NOMO-1 (cell line): ENCODE results near the gene GPR17.

Experiments
- DNase-seq, 2 experiments: peaks; one replicate each; lab custom pipeline; 2025; ENCODE audit not compliant: unreplicated experiment in 2 of 2; lab: John Stamatoyannopoulos, UW

The GPR17 gene

GRCh38 chr2:127640082-127641072 is 5.6 kb upstream of the GPR17 start:
- DNase-seq: no peak

- DNase-seq: no peak
Observed at GRCh38 chr2:127641133-127641532, 4.8 kb upstream of the GPR17 start.

- no peak for DNase-seq
Observed at GRCh38 chr2:127641846-127642507, 4.0 kb upstream of the GPR17 start.

GRCh38 chr2:127642706-127643438 is 3.1 kb upstream of the GPR17 start:
- DNase-seq: no peak

- DNase-seq: no peak
Observed at GRCh38 chr2:127643439-127644065, 2.4 kb upstream of the GPR17 start.

- no peak for DNase-seq
Observed at GRCh38 chr2:127644066-127645025, 1.6 kb upstream of the GPR17 start.

- DNase-seq: no peak
Observed at GRCh38 chr2:127645026-127645394, 943 bp upstream of the GPR17 start.

GRCh38 chr2:127646487-127647241 is 711 bp downstream of the GPR17 start:
- no peak for DNase-seq

- no peak for DNase-seq
Observed at GRCh38 chr2:127647242-127648190, 1.6 kb downstream of the GPR17 start.

GRCh38 chr2:127648321-127648720 is 2.4 kb downstream of the GPR17 start:
- no peak for DNase-seq

- no peak for DNase-seq
Observed at GRCh38 chr2:127649100-127649611, 3.2 kb downstream of the GPR17 start.

GRCh38 chr2:127649684-127650040 is 3.7 kb downstream of the GPR17 start:
- DNase-seq: peak; percentile 38 to 65

- DNase-seq: no peak
Observed at GRCh38 chr2:127650041-127650784, 4.3 kb downstream of the GPR17 start.

DNA sequence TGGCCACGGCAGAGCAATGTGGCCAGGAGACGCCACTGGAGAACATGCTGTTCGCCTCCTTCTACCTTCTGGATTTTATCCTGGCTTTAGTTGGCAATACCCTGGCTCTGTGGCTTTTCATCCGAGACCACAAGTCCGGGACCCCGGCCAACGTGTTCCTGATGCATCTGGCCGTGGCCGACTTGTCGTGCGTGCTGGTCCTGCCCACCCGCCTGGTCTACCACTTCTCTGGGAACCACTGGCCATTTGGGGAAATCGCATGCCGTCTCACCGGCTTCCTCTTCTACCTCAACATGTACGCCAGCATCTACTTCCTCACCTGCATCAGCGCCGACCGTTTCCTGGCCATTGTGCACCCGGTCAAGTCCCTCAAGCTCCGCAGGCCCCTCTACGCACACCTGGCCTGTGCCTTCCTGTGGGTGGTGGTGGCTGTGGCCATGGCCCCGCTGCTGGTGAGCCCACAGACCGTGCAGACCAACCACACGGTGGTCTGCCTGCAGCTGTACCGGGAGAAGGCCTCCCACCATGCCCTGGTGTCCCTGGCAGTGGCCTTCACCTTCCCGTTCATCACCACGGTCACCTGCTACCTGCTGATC is 4.9 kb downstream of the GPR17 start:
- no peak for DNase-seq

DNA sequence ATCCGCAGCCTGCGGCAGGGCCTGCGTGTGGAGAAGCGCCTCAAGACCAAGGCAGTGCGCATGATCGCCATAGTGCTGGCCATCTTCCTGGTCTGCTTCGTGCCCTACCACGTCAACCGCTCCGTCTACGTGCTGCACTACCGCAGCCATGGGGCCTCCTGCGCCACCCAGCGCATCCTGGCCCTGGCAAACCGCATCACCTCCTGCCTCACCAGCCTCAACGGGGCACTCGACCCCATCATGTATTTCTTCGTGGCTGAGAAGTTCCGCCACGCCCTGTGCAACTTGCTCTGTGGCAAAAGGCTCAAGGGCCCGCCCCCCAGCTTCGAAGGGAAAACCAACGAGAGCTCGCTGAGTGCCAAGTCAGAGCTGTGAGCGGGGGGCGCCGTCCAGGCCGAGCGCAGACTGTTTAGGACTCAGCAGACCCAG is 5.4 kb downstream of the GPR17 start:
- no peak for DNase-seq

DNA sequence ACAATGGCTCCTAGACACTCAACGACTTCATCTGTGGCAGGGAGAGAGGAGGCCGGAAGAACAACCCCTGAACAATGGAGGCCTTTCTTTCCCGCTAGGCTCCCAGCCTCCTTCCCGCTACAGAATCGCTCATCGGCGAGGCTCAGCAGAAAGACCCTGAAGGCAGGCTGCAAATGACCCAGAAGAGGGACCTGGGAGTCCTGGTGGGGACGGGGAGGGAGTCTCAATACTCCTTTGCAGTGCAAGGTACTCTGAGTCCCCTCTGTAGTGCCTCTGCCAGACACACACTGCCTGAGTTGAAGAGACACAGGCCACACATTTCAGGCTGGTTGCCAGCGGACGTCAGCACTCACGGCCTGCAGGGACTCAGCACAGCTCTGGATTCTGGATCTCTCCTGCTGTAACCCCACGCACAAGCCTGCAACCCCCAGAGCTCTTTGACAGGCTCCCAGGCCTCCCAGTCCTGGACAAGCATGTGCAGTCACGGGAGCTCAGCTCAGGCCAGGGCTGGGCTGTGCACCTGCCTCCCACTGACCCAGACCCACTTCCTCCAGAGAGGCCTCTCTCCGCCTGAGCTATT is 6.1 kb downstream of the GPR17 start:
- DNase-seq: no peak
